ENCODE results near the gene CAPN9. TPM values are rescaled to one million over a fixed set of nuclear protein-coding genes. Genes with fewer than 3 reads are reported as not detected.
"Not testable (repeated sequence)": the region's sequence is repeated elsewhere in the genome, so short reads cannot be mapped to it uniquely, and the experiment has no call there.

Gene CAPN9
- total RNA-seq, 1 donor from 2014 or later = 0.78 TPM

GRCh38 chr1:230713547-230713914 is 33.7 kb upstream of the CAPN9 start:
- H3K4me1 Mint-ChIP-seq = peaks cover 7% of the 10 kb centered on the region
- no peak for TF ChIP-seq CTCF (IDR thresholded peaks at IDR 0.05; ENCODE audit: unreplicated experiment)
- H3K9me3 Mint-ChIP-seq = peaks cover 6% of the 10 kb centered on the region
- no peaks in the 10 kb centered on the region for H3K27me3 Mint-ChIP-seq (ENCODE audit: low read depth)
- no peak overlapping the region for H3K27ac Mint-ChIP-seq
- DNase-seq (ENCODE audit: low spot score in 2 of 2, unreplicated experiment in 2 of 2) = no peak
- no peak overlapping the region for H3K4me3 Mint-ChIP-seq
- H3K36me3 Mint-ChIP-seq = no peaks in the 10 kb centered on the region

GRCh38 chr1:230713915-230714764 is 33.0 kb upstream of the CAPN9 start, which contains the start of gene AGT:
AGT (minus strand) TSS chr1:230714122; CDS start chr1:230710823, 3,299 bp downstream.
- Mint-ChIP-seq H3K27ac (no peak within 1 kb of the TSS), H3K4me3 (no peak within 1 kb of the TSS), H3K4me1 (peaks cover 7% of the 10 kb centered on the region), H3K9me3 (peaks cover 6% of the 10 kb centered on the region), H3K27me3 (ENCODE audit: low read depth) (no peaks in the 10 kb centered on the region), H3K36me3 (no peaks in the 10 kb centered on the region)
- DNase-seq (ENCODE audit: low spot score in 2 of 2, unreplicated experiment in 2 of 2) = no peak
- no peak for TF ChIP-seq CTCF (IDR thresholded peaks at IDR 0.05; ENCODE audit: unreplicated experiment)

- H3K27ac Mint-ChIP-seq = no peak overlapping the region
- H3K9me3 Mint-ChIP-seq = peaks cover 6% of the 10 kb centered on the region
- peaks cover 7% of the 10 kb centered on the region for H3K4me1 Mint-ChIP-seq
- TF ChIP-seq CTCF (IDR thresholded peaks at IDR 0.05; ENCODE audit: unreplicated experiment) = no peak
- DNase-seq (ENCODE audit: low spot score in 2 of 2, unreplicated experiment in 2 of 2) = no peak
- no peaks in the 10 kb centered on the region for H3K27me3 Mint-ChIP-seq (ENCODE audit: low read depth)
- no peak overlapping the region for H3K4me3 Mint-ChIP-seq
- H3K36me3 Mint-ChIP-seq = no peaks in the 10 kb centered on the region
These were observed 31.7 kb upstream of the CAPN9 start for GRCh38 chr1:230715510-230715909.

GRCh38 chr1:230716453-230716852 is 30.7 kb upstream of the CAPN9 start:
- not testable (repeated sequence) for H3K36me3 Mint-ChIP-seq; H3K4me1 Mint-ChIP-seq; DNase-seq (ENCODE audit: low spot score in 2 of 2, unreplicated experiment in 2 of 2); H3K27ac Mint-ChIP-seq; H3K9me3 Mint-ChIP-seq; H3K27me3 Mint-ChIP-seq (ENCODE audit: low read depth); H3K4me3 Mint-ChIP-seq

- Mint-ChIP-seq H3K9me3 (peaks cover 13% of the 10 kb centered on the region), H3K27ac (no peak overlapping the region), H3K36me3 (no peaks in the 10 kb centered on the region), H3K4me1 (peaks cover 7% of the 10 kb centered on the region), H3K27me3 (ENCODE audit: low read depth) (peaks cover 3% of the 10 kb centered on the region), H3K4me3 (no peak overlapping the region)
- no peak for DNase-seq (ENCODE audit: low spot score in 2 of 2, unreplicated experiment in 2 of 2)
- no peak for TF ChIP-seq CTCF (IDR thresholded peaks at IDR 0.05; ENCODE audit: unreplicated experiment)
These were observed 29.9 kb upstream of the CAPN9 start for GRCh38 chr1:230717251-230717650.

GRCh38 chr1:230721849-230722522 is 25.2 kb upstream of the CAPN9 start:
- H3K27ac Mint-ChIP-seq; H3K36me3 Mint-ChIP-seq; H3K4me1 Mint-ChIP-seq; H3K4me3 Mint-ChIP-seq; H3K27me3 Mint-ChIP-seq (ENCODE audit: low read depth); DNase-seq (ENCODE audit: low spot score in 2 of 2, unreplicated experiment in 2 of 2): not testable (repeated sequence)
- H3K9me3 Mint-ChIP-seq = peaks cover 14% of the 10 kb centered on the region
